Neural progenitor cell (in vitro differentiated cells): ENCODE data around the gene SCGN. TPM values are rescaled to one million over a fixed set of nuclear protein-coding genes. Genes with fewer than 3 reads are reported as not detected.
"Not testable (repeated sequence)": the region's sequence is repeated elsewhere in the genome, so short reads cannot be mapped to it uniquely, and the experiment has no call there.

Experiments
- DNase-seq: peaks from one replicate; pipeline ENCODE4 v3.0.0-alpha.2; 2016; ENCODE audit warnings: low spot score
- H2AFZ ChIP-seq: fragments of 200-600 bp; sonication (generic); replicated peaks from 2 replicates; pipeline ENCODE4 v1.6.1; 2016; ENCODE audit warnings: antibody characterized with exemption
- H3F3A ChIP-seq: fragments of 200-600 bp; sonication (generic); 2 replicates; pipeline ENCODE4 v1.6.1; 2016; ENCODE audit warnings: antibody characterized with exemption, low read depth
- H3K27ac ChIP-seq: fragments of 200-600 bp; sonication (generic); 2 replicates; pipeline ENCODE4 v1.5.1; 2016; ENCODE audit warnings: mild to moderate bottlenecking
- H3K27me3 ChIP-seq: fragments of 200-600 bp; sonication (generic); 2 replicates; pipeline ENCODE4 v1.6.1; 2016; ENCODE audit warnings: mild to moderate bottlenecking, moderate library complexity
- H3K36me3 ChIP-seq: fragments of 200-600 bp; sonication (generic); 2 replicates; pipeline ENCODE4 v1.5.1; 2016
- H3K4me1 ChIP-seq: fragments of 200-600 bp; sonication (generic); 2 replicates; pipeline ENCODE4 v1.6.1; 2016; ENCODE audit warnings: mixed run types
- H3K4me2 ChIP-seq: fragments of 200-600 bp; sonication (generic); 2 replicates; pipeline ENCODE4 v1.6.1; 2016
- H3K4me3 ChIP-seq: fragments of 200-600 bp; sonication (generic); 2 replicates; pipeline ENCODE4 v1.5.1; 2016
- H3K79me2 ChIP-seq: fragments of 200-600 bp; sonication (generic); 2 replicates; pipeline ENCODE4 v1.6.1; 2016; ENCODE audit warnings: low read depth
- H3K9ac ChIP-seq: fragments of 200-600 bp; sonication (generic); 2 replicates; pipeline ENCODE4 v1.6.1; 2016
- H3K9me3 ChIP-seq: fragments of 200-600 bp; sonication (generic); 2 replicates; pipeline ENCODE4 v1.5.1; 2016; ENCODE audit warnings: low read depth
- H4K20me1 ChIP-seq: fragments of 200-600 bp; sonication (generic); 2 replicates; pipeline ENCODE4 v1.6.1; 2016; ENCODE audit warnings: low read depth
- H3K27ac Mint-ChIP-seq: 3 replicates; pipeline ENCODE4 v1.8.0; 2021; ENCODE audit warnings: mixed read lengths
- H3K27me3 Mint-ChIP-seq: 2 replicates; pipeline ENCODE4 v1.8.0; 2022; ENCODE audit warnings: low read depth, mild to moderate bottlenecking, inconsistent platforms, moderate library complexity, mixed read lengths; ENCODE audit not compliant: insufficient read depth
- H3K36me3 Mint-ChIP-seq: 3 replicates; pipeline ENCODE4 v1.8.0; 2021; ENCODE audit warnings: mixed read lengths
- H3K4me1 Mint-ChIP-seq: 3 replicates; pipeline ENCODE4 v1.8.0; 2021; ENCODE audit warnings: mixed read lengths
- H3K4me3 Mint-ChIP-seq: 3 replicates; pipeline ENCODE4 v1.8.0; 2021; ENCODE audit warnings: mild to moderate bottlenecking, moderate library complexity, mixed read lengths
- H3K9me3 Mint-ChIP-seq: 3 replicates; pipeline ENCODE4 v1.8.0; 2020; ENCODE audit warnings: mixed read lengths
- CTCF ChIP-seq: fragments of 200-600 bp; sonication (generic); IDR thresholded peaks from 2 replicates; pipeline ENCODE4 v1.5.1; 2017; ENCODE audit warnings: antibody characterized with exemption, mild to moderate bottlenecking
- EZH2 ChIP-seq: fragments of 200-600 bp; sonication (generic); IDR thresholded peaks from 2 replicates; pipeline ENCODE4 v1.6.1; 2017; ENCODE audit warnings: antibody characterized with exemption, mild to moderate bottlenecking, moderate library complexity
- EZH2phosphoT487 ChIP-seq: fragments of 200-600 bp; sonication (generic); IDR thresholded peaks from 2 replicates; pipeline ENCODE4 v1.6.1; 2017; ENCODE audit warnings: antibody characterized with exemption
- total RNA-seq: library from RNA; depleted of rRNA; stranded (reverse); fragments of >200 nt; gene quantifications from 2 replicates; pipeline ENCODE4 v1.2.3, GENCODE V29; 2015; ENCODE audit warnings: low replicate concordance

Gene SCGN
- total RNA-seq, 1 donor from 2014 or later: not detected

- Histone ChIP-seq H3F3A (no peaks in the 10 kb centered on the region), H3K9ac (no peak overlapping the region), H3K4me1 (no peaks in the 10 kb centered on the region), H3K27ac (no peak overlapping the region), H2AFZ (no peak overlapping the region), H3K36me3 (no peaks in the 10 kb centered on the region), H3K79me2 (no peaks in the 10 kb centered on the region), H3K9me3 (no peaks in the 10 kb centered on the region), H3K4me2 (no peak overlapping the region), H3K27me3 (no peaks in the 10 kb centered on the region), H4K20me1 (no peaks in the 10 kb centered on the region), H3K4me3 (no peak overlapping the region)
- DNase-seq: no peak
- Mint-ChIP-seq H3K36me3 (no peaks in the 10 kb centered on the region), H3K9me3 (no peaks in the 10 kb centered on the region), H3K27me3 (no peaks in the 10 kb centered on the region), H3K27ac (no peak overlapping the region), H3K4me3 (no peak overlapping the region), H3K4me1 (no peaks in the 10 kb centered on the region)
- TF ChIP-seq CTCF (no peak), EZH2 (no peak), EZH2phosphoT487 (no peak)
Measured at GRCh38 chr6:25748049-25748448, 96.0 kb downstream of the SCGN start.

GRCh38 chr6:25748601-25749517 lies 96.8 kb downstream of the SCGN start:
- not testable (repeated sequence) for H4K20me1 ChIP-seq, H3K4me2 ChIP-seq, H2AFZ ChIP-seq, H3K27ac ChIP-seq, H3K27me3 Mint-ChIP-seq, H3K36me3 ChIP-seq, H3K9me3 Mint-ChIP-seq, H3K36me3 Mint-ChIP-seq, H3K4me3 ChIP-seq, H3K9me3 ChIP-seq, H3K27ac Mint-ChIP-seq, DNase-seq, H3K4me1 Mint-ChIP-seq, H3K4me3 Mint-ChIP-seq, H3K27me3 ChIP-seq, H3K9ac ChIP-seq, H3K79me2 ChIP-seq, H3F3A ChIP-seq, H3K4me1 ChIP-seq

- H3K36me3 ChIP-seq: no peaks in the 10 kb centered on the region
- Mint-ChIP-seq H3K27me3 (no peaks in the 10 kb centered on the region), H3K27ac (no peak overlapping the region), H3K9me3 (no peaks in the 10 kb centered on the region), H3K36me3 (no peaks in the 10 kb centered on the region), H3K4me3 (no peak overlapping the region), H3K4me1 (no peaks in the 10 kb centered on the region)
- no peak for TF ChIP-seq CTCF
- TF ChIP-seq EZH2phosphoT487: no peak
- no peak for TF ChIP-seq EZH2
- no peaks in the 10 kb centered on the region for H3F3A ChIP-seq
- H2AFZ ChIP-seq: no peak overlapping the region
- no peak overlapping the region for H3K27ac ChIP-seq
- H3K4me1 ChIP-seq: no peaks in the 10 kb centered on the region
- no peaks in the 10 kb centered on the region for H3K27me3 ChIP-seq
- no peaks in the 10 kb centered on the region for H3K9me3 ChIP-seq
- H3K4me2 ChIP-seq: no peak overlapping the region
- DNase-seq: no peak
- no peak overlapping the region for H3K9ac ChIP-seq
- no peak overlapping the region for H3K4me3 ChIP-seq
- H4K20me1 ChIP-seq: no peaks in the 10 kb centered on the region
- no peaks in the 10 kb centered on the region for H3K79me2 ChIP-seq
Measured at GRCh38 chr6:25749837-25750236, 97.8 kb downstream of the SCGN start.

- H3K4me3 Mint-ChIP-seq: no peak overlapping the region
- no peak overlapping the region for H3K4me2 ChIP-seq
- H3K27me3 Mint-ChIP-seq: peaks cover 2% of the 10 kb centered on the region
- no peaks in the 10 kb centered on the region for H3K79me2 ChIP-seq
- H3K9me3 ChIP-seq: no peaks in the 10 kb centered on the region
- H3K4me1 Mint-ChIP-seq: no peaks in the 10 kb centered on the region
- H3K36me3 ChIP-seq: no peaks in the 10 kb centered on the region
- DNase-seq: no peak
- H3F3A ChIP-seq: no peaks in the 10 kb centered on the region
- no peaks in the 10 kb centered on the region for H4K20me1 ChIP-seq
- TF ChIP-seq EZH2phosphoT487 (no peak), CTCF (no peak), EZH2 (no peak)
- H3K36me3 Mint-ChIP-seq: no peaks in the 10 kb centered on the region
- no peaks in the 10 kb centered on the region for H3K27me3 ChIP-seq
- H3K9ac ChIP-seq: no peak overlapping the region
- H3K9me3 Mint-ChIP-seq: no peaks in the 10 kb centered on the region
- no peaks in the 10 kb centered on the region for H3K4me1 ChIP-seq
- H3K27ac Mint-ChIP-seq: no peak overlapping the region
- H3K27ac ChIP-seq: no peak overlapping the region
- H3K4me3 ChIP-seq: no peak overlapping the region
- no peak overlapping the region for H2AFZ ChIP-seq
Measured at GRCh38 chr6:25750906-25751305, 98.9 kb downstream of the SCGN start.
